GM19351 (cell line): ENCODE results near the gene RBFOX2.
A peak's percentile ranks its signal among the peaks of the same experiment; 100 is the strongest.
"Not testable (repeated sequence)": the region's sequence is repeated elsewhere in the genome, so short reads cannot be mapped to it uniquely, and the experiment has no call there.

Experiments
- ATAC-seq: cut with Tn5 transposase; IDR thresholded peaks from one replicate; pipeline ENCODE4 v1.9.1; 2021; ENCODE audit warnings: mild to moderate bottlenecking, moderate library complexity; ENCODE audit not compliant: unreplicated experiment

The RBFOX2 gene

GRCh38 chr22:36028646-36029405, at the start of gene RBFOX2:
Gene RBFOX2 (minus strand): TSS chr22:36028824. CDS start chr22:36028425, 399 bp downstream.
- ATAC-seq, result peak; percentile 48

- no peak for ATAC-seq
Observed at GRCh38 chr22:36077271-36077670, 48.6 kb upstream of the RBFOX2 start.

GRCh38 chr22:36075724-36076123, 47.1 kb upstream of the RBFOX2 start:
- no peak for ATAC-seq

- no peak for ATAC-seq
Observed at GRCh38 chr22:36075230-36075629, 46.6 kb upstream of the RBFOX2 start.

GRCh38 chr22:36073476-36073875, 44.9 kb upstream of the RBFOX2 start:
- no peak for ATAC-seq

GRCh38 chr22:36070645-36071044, 42.0 kb upstream of the RBFOX2 start:
- not testable (repeated sequence) for ATAC-seq

- no peak for ATAC-seq
Observed at GRCh38 chr22:36069368-36069767, 40.7 kb upstream of the RBFOX2 start.

GRCh38 chr22:36068776-36069344, 40.2 kb upstream of the RBFOX2 start:
- ATAC-seq, result no peak

GRCh38 chr22:36067235-36067558, 38.6 kb upstream of the RBFOX2 start:
- no peak for ATAC-seq

GRCh38 chr22:36065775-36066544, 37.3 kb upstream of the RBFOX2 start:
- ATAC-seq, result no peak

- ATAC-seq, result no peak
Observed at GRCh38 chr22:36065462-36065774, 36.8 kb upstream of the RBFOX2 start.

- ATAC-seq, result no peak
Observed at GRCh38 chr22:36064358-36064757, 35.7 kb upstream of the RBFOX2 start.

- ATAC-seq, result no peak
Observed at GRCh38 chr22:36056980-36057379, 28.4 kb upstream of the RBFOX2 start.

- no peak for ATAC-seq
Observed at GRCh38 chr22:36055376-36056295, 27.0 kb upstream of the RBFOX2 start.

- not testable (repeated sequence) for ATAC-seq
Observed at GRCh38 chr22:36054446-36054845, 25.8 kb upstream of the RBFOX2 start.

GRCh38 chr22:36053242-36054147, 24.9 kb upstream of the RBFOX2 start:
- ATAC-seq, result no peak

- no peak for ATAC-seq
Observed at GRCh38 chr22:36052505-36052941, 23.9 kb upstream of the RBFOX2 start.

- no peak for ATAC-seq
Observed at GRCh38 chr22:36049678-36049997, 21.0 kb upstream of the RBFOX2 start.

GRCh38 chr22:36048911-36049677, 20.5 kb upstream of the RBFOX2 start:
- ATAC-seq, result no peak
